Liver (tissue), 9 donors: Measurements from ENCODE around the gene DIAPH3. TPM values are rescaled to one million over a fixed set of nuclear protein-coding genes. Genes with fewer than 3 reads are reported as not detected.

Experiments used
- DNase-seq: peaks from one replicate; pipeline ENCODE4 v3.0.0-alpha.2; 2017; ENCODE audit warnings: low spot score
- H3K27ac ChIP-seq, 2 donors: one replicate each; pipeline ENCODE4 v1.7.0; 2013; ENCODE audit warnings: inconsistent platforms in 2 of 2, low read length in 2 of 2, control low read depth in 1 of 2, low read depth in 1 of 2, mild to moderate bottlenecking in 1 of 2
- H3K27me3 ChIP-seq, 4 donors: one replicate each; pipeline versions ENCODE4 v1.6.1 to v1.7.0; 2013; ENCODE audit warnings: low read length in 3 of 4, inconsistent platforms in 1 of 4, mild to moderate bottlenecking in 1 of 4, moderate library complexity in 1 of 4; ENCODE audit not compliant: control insufficient read depth in 4 of 4, insufficient read depth in 4 of 4
- H3K36me3 ChIP-seq, 4 donors: one replicate each; pipeline versions ENCODE4 v1.6.1 to v1.7.0; 2013; ENCODE audit warnings: low read length in 3 of 4, mild to moderate bottlenecking in 3 of 4, low read depth in 1 of 4, moderate library complexity in 1 of 4; ENCODE audit not compliant: control insufficient read depth in 4 of 4, insufficient read depth in 3 of 4
- H3K4me1 ChIP-seq, 4 donors: one replicate each; pipeline versions ENCODE4 v1.6.1 to v1.7.0; 2013; ENCODE audit warnings: low read length in 3 of 4, mild to moderate bottlenecking in 3 of 4, moderate library complexity in 1 of 4; ENCODE audit not compliant: control insufficient read depth in 4 of 4, insufficient read depth in 4 of 4
- H3K4me3 ChIP-seq, 3 donors: one replicate each; pipeline versions ENCODE4 v1.6.1 to v1.7.0; 2013; ENCODE audit warnings: low read length in 3 of 3, control low read depth in 1 of 3, low read depth in 1 of 3, mild to moderate bottlenecking in 1 of 3
- H3K9ac ChIP-seq, 2 donors: one replicate each; pipeline ENCODE4 v1.7.0; 2013; ENCODE audit warnings: low read length in 2 of 2, mild to moderate bottlenecking in 2 of 2, moderate library complexity in 2 of 2, control low read depth in 1 of 2, low read depth in 1 of 2
- H3K9me3 ChIP-seq, 4 donors: one replicate each; pipeline versions ENCODE4 v1.6.1 to v1.7.0; 2013; ENCODE audit warnings: low read length in 3 of 4; ENCODE audit not compliant: control insufficient read depth in 4 of 4
- FOXA1 ChIP-seq: IDR thresholded peaks from 2 replicates; pipeline ENCODE4 v1.6.1; 2016; ENCODE audit warnings: antibody characterized with exemption
- FOXA2 ChIP-seq: IDR thresholded peaks from 2 replicates; pipeline ENCODE4 v1.6.1; 2016; ENCODE audit warnings: antibody characterized with exemption
- GABPA ChIP-seq, 2 donors: IDR thresholded peaks in 1 of 2; conservative IDR thresholded peaks in 1 of 2; 2 replicates each; pipeline ENCODE4 v1.6.1; 2016; ENCODE audit warnings: antibody characterized with exemption in 2 of 2, mild to moderate bottlenecking in 1 of 2, moderate library complexity in 1 of 2
- HNF4A ChIP-seq, 2 donors: conservative IDR thresholded peaks; 2 replicates each; pipeline ENCODE4 v1.6.1; 2016; ENCODE audit warnings: antibody characterized with exemption in 2 of 2, mild to moderate bottlenecking in 2 of 2
- HNF4G ChIP-seq: IDR thresholded peaks from 2 replicates; pipeline ENCODE4 v1.6.1; 2016; ENCODE audit warnings: antibody characterized with exemption
- NR2F2 ChIP-seq: IDR thresholded peaks from 2 replicates; pipeline ENCODE4 v1.6.1; 2016; ENCODE audit warnings: antibody characterized with exemption
- RXRA ChIP-seq, 2 donors: IDR thresholded peaks; 2 replicates each; pipeline ENCODE4 v1.6.1; 2017 to 2018; ENCODE audit warnings: antibody characterized with exemption in 2 of 2, mild to moderate bottlenecking in 1 of 2
- SP1 ChIP-seq: IDR thresholded peaks from 2 replicates; pipeline ENCODE4 v1.6.1; 2018; ENCODE audit warnings: antibody characterized with exemption, mild to moderate bottlenecking
- TAF1 ChIP-seq: conservative IDR thresholded peaks from 2 replicates; pipeline ENCODE4 v1.6.1; 2016; ENCODE audit warnings: antibody characterized with exemption, mild to moderate bottlenecking
- YY1 ChIP-seq: IDR thresholded peaks from 2 replicates; pipeline ENCODE4 v1.6.1; 2016; ENCODE audit warnings: antibody characterized with exemption, mild to moderate bottlenecking
- WGBS: extraction: QIAGEN DNeasy Blood & Tissue Kit; methylation state at CpG from one replicate; pipeline ENCODE4 v1.1.7; 2013; 5-methylcytosine and 5-hydroxymethylcytosine counted together
- polyA plus RNA-seq, 2 donors: library from polyadenylated mRNA; stranded (reverse) in 1 of 2; unstranded in 1 of 2; fragments of 200-250 nt in 1 of 2; fragments of >200 nt in 1 of 2; fragmentation: Nextera tagmentation in 1 of 2; extraction: Ambion mirVana in 1 of 2; gene quantifications; one replicate each; pipeline versions ENCODE4 v1.2.1 to v1.2.3, GENCODE V29; 2013 to 2015
- total RNA-seq, 2 donors: library from RNA; depleted of rRNA; stranded (reverse); fragments of >200 nt; gene quantifications; one replicate each; pipeline ENCODE4 v1.2.3, GENCODE V29; 2014
- TF ChIP-seq, protein P1 (sequence below): IDR thresholded peaks from 2 replicates; pipeline ENCODE4 v1.6.1; 2016; ENCODE audit warnings: antibody characterized with exemption, mild to moderate bottlenecking
- TF ChIP-seq, protein P2 (sequence below): IDR thresholded peaks from 2 replicates; pipeline ENCODE4 v1.6.1; 2016; ENCODE audit warnings: antibody characterized with exemption
- TF ChIP-seq, protein P3 (sequence below): IDR thresholded peaks from 2 replicates; pipeline ENCODE4 v1.6.1; 2016; ENCODE audit warnings: antibody characterized with exemption
- TF ChIP-seq, protein P4 (sequence below): IDR thresholded peaks from 2 replicates; pipeline ENCODE4 v1.6.1; 2016; ENCODE audit warnings: antibody characterized with exemption
- donor health status: healthy.
- donor health status: healthy.
- donor health status: healthy.
- donor health status: healthy.
- donor health status: healthy.

Gene DIAPH3
- total and polyA plus RNA-seq, 4 donors = 0.08 to 11.1 (median 0.27) TPM

DNA sequence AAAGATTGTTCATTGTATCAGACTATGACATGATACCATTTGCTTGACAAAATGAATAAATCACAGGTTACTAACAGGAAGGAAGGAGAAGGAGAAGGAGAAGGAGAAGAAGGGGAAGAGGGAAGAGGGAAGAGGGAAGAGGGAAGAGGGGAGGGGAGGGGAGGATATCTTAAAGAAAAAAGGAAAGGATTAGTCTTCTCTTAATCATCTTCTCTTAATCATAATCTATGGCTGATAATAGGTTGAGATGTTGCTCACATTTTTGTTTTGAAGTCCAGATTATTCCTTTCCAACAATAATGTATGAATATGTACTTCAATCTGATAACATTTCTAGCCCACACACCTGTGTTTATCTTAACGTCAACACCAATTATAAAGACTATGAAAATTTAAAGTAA, 25.1 kb downstream of the DIAPH3 start:
- 84% methylated on average over 1 of the region's 1 CpG for WGBS
- no peak for DNase-seq
- TF ChIP-seq SP1 = no peak
- no peak for TF ChIP-seq RXRA (IDR thresholded peaks at IDR 0.05)
- TF ChIP-seq FOXA2 = no peak
- TF ChIP-seq, protein P1, sequence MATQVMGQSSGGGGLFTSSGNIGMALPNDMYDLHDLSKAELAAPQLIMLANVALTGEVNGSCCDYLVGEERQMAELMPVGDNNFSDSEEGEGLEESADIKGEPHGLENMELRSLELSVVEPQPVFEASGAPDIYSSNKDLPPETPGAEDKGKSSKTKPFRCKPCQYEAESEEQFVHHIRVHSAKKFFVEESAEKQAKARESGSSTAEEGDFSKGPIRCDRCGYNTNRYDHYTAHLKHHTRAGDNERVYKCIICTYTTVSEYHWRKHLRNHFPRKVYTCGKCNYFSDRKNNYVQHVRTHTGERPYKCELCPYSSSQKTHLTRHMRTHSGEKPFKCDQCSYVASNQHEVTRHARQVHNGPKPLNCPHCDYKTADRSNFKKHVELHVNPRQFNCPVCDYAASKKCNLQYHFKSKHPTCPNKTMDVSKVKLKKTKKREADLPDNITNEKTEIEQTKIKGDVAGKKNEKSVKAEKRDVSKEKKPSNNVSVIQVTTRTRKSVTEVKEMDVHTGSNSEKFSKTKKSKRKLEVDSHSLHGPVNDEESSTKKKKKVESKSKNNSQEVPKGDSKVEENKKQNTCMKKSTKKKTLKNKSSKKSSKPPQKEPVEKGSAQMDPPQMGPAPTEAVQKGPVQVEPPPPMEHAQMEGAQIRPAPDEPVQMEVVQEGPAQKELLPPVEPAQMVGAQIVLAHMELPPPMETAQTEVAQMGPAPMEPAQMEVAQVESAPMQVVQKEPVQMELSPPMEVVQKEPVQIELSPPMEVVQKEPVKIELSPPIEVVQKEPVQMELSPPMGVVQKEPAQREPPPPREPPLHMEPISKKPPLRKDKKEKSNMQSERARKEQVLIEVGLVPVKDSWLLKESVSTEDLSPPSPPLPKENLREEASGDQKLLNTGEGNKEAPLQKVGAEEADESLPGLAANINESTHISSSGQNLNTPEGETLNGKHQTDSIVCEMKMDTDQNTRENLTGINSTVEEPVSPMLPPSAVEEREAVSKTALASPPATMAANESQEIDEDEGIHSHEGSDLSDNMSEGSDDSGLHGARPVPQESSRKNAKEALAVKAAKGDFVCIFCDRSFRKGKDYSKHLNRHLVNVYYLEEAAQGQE = no peak
- TF ChIP-seq, protein P2, sequence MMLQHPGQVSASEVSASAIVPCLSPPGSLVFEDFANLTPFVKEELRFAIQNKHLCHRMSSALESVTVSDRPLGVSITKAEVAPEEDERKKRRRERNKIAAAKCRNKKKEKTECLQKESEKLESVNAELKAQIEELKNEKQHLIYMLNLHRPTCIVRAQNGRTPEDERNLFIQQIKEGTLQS = no peak
- TF ChIP-seq HNF4G = no peak
- TF ChIP-seq YY1 = no peak
- TF ChIP-seq TAF1 = no peak
- TF ChIP-seq FOXA1 = no peak
- TF ChIP-seq, protein P3, sequence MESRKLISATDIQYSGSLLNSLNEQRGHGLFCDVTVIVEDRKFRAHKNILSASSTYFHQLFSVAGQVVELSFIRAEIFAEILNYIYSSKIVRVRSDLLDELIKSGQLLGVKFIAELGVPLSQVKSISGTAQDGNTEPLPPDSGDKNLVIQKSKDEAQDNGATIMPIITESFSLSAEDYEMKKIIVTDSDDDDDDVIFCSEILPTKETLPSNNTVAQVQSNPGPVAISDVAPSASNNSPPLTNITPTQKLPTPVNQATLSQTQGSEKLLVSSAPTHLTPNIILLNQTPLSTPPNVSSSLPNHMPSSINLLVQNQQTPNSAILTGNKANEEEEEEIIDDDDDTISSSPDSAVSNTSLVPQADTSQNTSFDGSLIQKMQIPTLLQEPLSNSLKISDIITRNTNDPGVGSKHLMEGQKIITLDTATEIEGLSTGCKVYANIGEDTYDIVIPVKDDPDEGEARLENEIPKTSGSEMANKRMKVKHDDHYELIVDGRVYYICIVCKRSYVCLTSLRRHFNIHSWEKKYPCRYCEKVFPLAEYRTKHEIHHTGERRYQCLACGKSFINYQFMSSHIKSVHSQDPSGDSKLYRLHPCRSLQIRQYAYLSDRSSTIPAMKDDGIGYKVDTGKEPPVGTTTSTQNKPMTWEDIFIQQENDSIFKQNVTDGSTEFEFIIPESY = no peak
- TF ChIP-seq GABPA (IDR thresholded peaks at IDR 0.05 in 1 of 2, conservative IDR thresholded peaks at IDR 0.05 in 1 of 2) = no peak
- TF ChIP-seq, protein P4, sequence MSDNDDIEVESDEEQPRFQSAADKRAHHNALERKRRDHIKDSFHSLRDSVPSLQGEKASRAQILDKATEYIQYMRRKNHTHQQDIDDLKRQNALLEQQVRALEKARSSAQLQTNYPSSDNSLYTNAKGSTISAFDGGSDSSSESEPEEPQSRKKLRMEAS = no peak
- Histone ChIP-seq H3K4me1 (no peaks in the 10 kb centered on the region), H3K27me3 (no peaks in the 10 kb centered on the region), H3K36me3 (no peaks in the 10 kb centered on the region), H3K9ac (no peak overlapping the region), H3K4me3 (no peak overlapping the region), H3K9me3 (no peaks in the 10 kb centered on the region), H3K27ac (no peak overlapping the region)

DNA sequence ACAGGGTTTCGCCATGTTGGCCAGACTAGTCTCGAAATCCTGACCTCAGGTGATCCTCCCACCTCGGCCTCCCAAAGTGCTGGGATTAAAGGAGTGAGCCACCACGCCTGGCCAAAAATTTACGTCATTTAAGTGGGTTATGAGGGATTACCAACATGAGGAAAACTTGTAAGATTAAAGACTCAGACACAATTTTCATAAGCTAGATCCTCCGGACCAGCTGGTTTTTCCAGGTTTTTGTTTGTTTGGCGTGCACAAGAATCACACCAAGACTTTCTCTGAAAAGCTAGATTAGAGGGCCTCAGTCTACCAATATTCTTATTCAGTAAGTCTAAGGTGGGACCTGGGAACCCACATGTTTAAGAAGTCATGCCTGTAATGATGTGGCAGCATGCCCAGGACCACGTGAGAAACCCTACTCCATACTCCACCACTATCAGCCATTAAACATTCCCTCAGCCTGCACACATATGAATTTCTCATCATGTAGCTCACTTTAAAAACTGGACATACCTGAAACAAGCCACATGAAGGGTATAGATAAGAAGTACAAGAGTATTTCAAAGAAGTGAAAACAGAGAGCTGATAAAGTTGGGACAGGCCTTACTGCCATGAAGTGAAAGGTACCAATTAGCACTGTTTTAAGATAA, 25.7 kb downstream of the DIAPH3 start:
- Histone ChIP-seq H3K4me1 (no peaks in the 10 kb centered on the region), H3K27me3 (no peaks in the 10 kb centered on the region), H3K36me3 (no peaks in the 10 kb centered on the region), H3K4me3 (no peak overlapping the region), H3K27ac (no peak overlapping the region), H3K9me3 (no peaks in the 10 kb centered on the region), H3K9ac (no peak overlapping the region)
- DNase-seq = no peak
- WGBS = 97% methylated on average over 8 of the region's 8 CpGs
- TF ChIP-seq NR2F2 (no peak), HNF4A (conservative IDR thresholded peaks at IDR 0.05) (no peak)
